Breast epithelium (tissue), 3 donors: ENCODE measurements around the gene RDH16.

ENCODE experiments used
- POLR2A ChIP-seq: fragments of 450-650 bp; IDR thresholded peaks from one replicate; pipeline ENCODE4 v1.6.1; 2016; ENCODE audit warnings: antibody characterized with exemption, mild to moderate bottlenecking, moderate library complexity
- POLR2AphosphoS5 ChIP-seq, 3 donors: sonication (generic); formaldehyde crosslinking; IDR thresholded peaks; one replicate each; pipeline ENCODE4 v1.6.1; 2017; ENCODE audit warnings: antibody characterized with exemption in 3 of 3
- TF ChIP-seq, protein P1 (sequence below), 3 donors: fragments of 450-650 bp; IDR thresholded peaks; one replicate each; pipeline ENCODE4 v1.5.1; 2016 to 2017; ENCODE audit warnings: antibody characterized with exemption in 3 of 3, mild to moderate bottlenecking in 3 of 3, moderate library complexity in 3 of 3

DNA sequence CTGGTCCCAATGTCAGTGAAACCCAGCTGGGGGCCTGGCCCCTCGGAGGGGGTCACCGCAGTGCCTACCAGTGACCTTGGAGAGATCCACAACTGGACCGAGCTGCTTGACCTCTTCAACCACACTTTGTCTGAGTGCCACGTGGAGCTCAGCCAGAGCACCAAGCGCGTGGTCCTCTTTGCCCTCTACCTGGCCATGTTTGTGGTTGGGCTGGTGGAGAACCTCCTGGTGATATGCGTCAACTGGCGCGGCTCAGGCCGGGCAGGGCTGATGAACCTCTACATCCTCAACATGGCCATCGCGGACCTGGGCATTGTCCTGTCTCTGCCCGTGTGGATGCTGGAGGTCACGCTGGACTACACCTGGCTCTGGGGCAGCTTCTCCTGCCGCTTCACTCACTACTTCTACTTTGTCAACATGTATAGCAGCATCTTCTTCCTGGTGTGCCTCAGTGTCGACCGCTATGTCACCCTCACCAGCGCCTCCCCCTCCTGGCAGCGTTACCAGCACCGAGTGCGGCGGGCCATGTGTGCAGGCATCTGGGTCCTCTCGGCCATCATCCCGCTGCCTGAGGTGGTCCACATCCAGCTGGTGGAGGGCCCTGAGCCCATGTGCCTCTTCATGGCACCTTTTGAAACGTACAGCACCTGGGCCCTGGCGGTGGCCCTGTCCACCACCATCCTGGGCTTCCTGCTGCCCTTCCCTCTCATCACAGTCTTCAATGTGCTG is 38.0 kb upstream of the RDH16 start:
- TF ChIP-seq POLR2AphosphoS5 (IDR thresholded peaks at IDR 0.05) (no peak), POLR2A (no peak)
- TF ChIP-seq, protein P1, sequence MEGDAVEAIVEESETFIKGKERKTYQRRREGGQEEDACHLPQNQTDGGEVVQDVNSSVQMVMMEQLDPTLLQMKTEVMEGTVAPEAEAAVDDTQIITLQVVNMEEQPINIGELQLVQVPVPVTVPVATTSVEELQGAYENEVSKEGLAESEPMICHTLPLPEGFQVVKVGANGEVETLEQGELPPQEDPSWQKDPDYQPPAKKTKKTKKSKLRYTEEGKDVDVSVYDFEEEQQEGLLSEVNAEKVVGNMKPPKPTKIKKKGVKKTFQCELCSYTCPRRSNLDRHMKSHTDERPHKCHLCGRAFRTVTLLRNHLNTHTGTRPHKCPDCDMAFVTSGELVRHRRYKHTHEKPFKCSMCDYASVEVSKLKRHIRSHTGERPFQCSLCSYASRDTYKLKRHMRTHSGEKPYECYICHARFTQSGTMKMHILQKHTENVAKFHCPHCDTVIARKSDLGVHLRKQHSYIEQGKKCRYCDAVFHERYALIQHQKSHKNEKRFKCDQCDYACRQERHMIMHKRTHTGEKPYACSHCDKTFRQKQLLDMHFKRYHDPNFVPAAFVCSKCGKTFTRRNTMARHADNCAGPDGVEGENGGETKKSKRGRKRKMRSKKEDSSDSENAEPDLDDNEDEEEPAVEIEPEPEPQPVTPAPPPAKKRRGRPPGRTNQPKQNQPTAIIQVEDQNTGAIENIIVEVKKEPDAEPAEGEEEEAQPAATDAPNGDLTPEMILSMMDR (IDR thresholded peaks at IDR 0.05): no peak
